IMR-90 (cell line): ENCODE data around the gene NLRC3. TPM values are rescaled to one million over a fixed set of nuclear protein-coding genes. Genes with fewer than 3 reads are reported as not detected.

ENCODE experiments used
- ATAC-seq: fragments of 200-7000 bp; cut with Tn5 transposase; 2 replicates; pipeline ENCODE4 v1.9.1; 2020; ENCODE audit warnings: low read depth, mild to moderate bottlenecking, moderate library complexity
- BruUV-seq: library from RNA; stranded (reverse); fragments of 400-500 nt; replicated peaks from 2 replicates; lab custom pipeline; 2021; lab: Mats Ljungman, UMichigan
- CTCF ChIA-PET: fragments of 300-600 bp; formaldehyde crosslinking; extraction: SDS; loops from one replicate; lab custom pipeline; 2021; ENCODE audit warnings: antibody characterized with exemption; lab: Yijun Ruan, JAX
- POLR2A ChIA-PET: fragments of 300-600 bp; sonication (Branson Sonifier 250); formaldehyde crosslinking; loops from one replicate; lab custom pipeline; 2022; ENCODE audit warnings: antibody characterized with exemption; ENCODE audit not compliant: unreplicated experiment; lab: Charles Lee
- DNase-seq: peaks from one replicate; pipeline ENCODE4 v3.0.0; 2013
- H2AFZ ChIP-seq: replicated peaks from 2 replicates; pipeline ENCODE3; 2013; ENCODE audit warnings: low read length, mild to moderate bottlenecking; ENCODE audit not compliant: poor library complexity
- H2AK5ac ChIP-seq: 2 replicates; pipeline ENCODE4 v1.6.1; 2013; ENCODE audit warnings: low read depth, low read length, inconsistent platforms
- H2AK9ac ChIP-seq: replicated peaks from 2 replicates; pipeline ENCODE3; 2013; ENCODE audit warnings: mild to moderate bottlenecking, low read depth, low read length, moderate library complexity; ENCODE audit not compliant: poor library complexity
- H2BK120ac ChIP-seq: 2 replicates; pipeline ENCODE4 v1.6.1; 2013; ENCODE audit warnings: low read depth, low read length, inconsistent platforms
- H2BK15ac ChIP-seq: 3 replicates; pipeline ENCODE4 v1.6.1; 2013; ENCODE audit warnings: low read depth, low read length, inconsistent platforms
- H2BK20ac ChIP-seq: 2 replicates; pipeline ENCODE4 v1.6.1; 2013; ENCODE audit warnings: low read depth, mild to moderate bottlenecking, inconsistent platforms, low read length, moderate library complexity
- H2BK5ac ChIP-seq: 2 replicates; pipeline ENCODE4 v1.6.1; 2013; ENCODE audit warnings: mild to moderate bottlenecking, low read depth, low read length, inconsistent platforms; ENCODE audit not compliant: poor library complexity, severe bottlenecking
- H3K14ac ChIP-seq: replicated peaks from 2 replicates; pipeline ENCODE4 v1.6.1; 2013; ENCODE audit warnings: low read depth, low read length, inconsistent platforms
- H3K18ac ChIP-seq: 2 replicates; pipeline ENCODE4 v1.6.1; 2013; ENCODE audit warnings: low read depth, low read length, control low read depth
- H3K23ac ChIP-seq: 2 replicates; pipeline ENCODE4 v1.6.1; 2013; ENCODE audit warnings: low read depth, low read length, inconsistent platforms
- H3K27ac ChIP-seq: 2 replicates; pipeline ENCODE4 v1.5.1; 2013; ENCODE audit warnings: mild to moderate bottlenecking, control low read depth, low read length; ENCODE audit not compliant: insufficient read depth
- H3K27me3 ChIP-seq: 2 replicates; pipeline ENCODE4 v1.6.1; 2013; ENCODE audit warnings: low read length; ENCODE audit not compliant: control insufficient read depth, insufficient read depth
- H3K36me3 ChIP-seq: 2 replicates; pipeline ENCODE4 v1.6.1; 2013; ENCODE audit warnings: low read length, mixed read lengths; ENCODE audit not compliant: control insufficient read depth, insufficient read depth
- H3K4ac ChIP-seq: 2 replicates; pipeline ENCODE4 v1.6.1; 2013; ENCODE audit warnings: low read depth, low read length, inconsistent platforms
- H3K4me1 ChIP-seq: 2 replicates; pipeline ENCODE4 v1.6.1; 2013; ENCODE audit warnings: low read length, mixed read lengths; ENCODE audit not compliant: control insufficient read depth, insufficient read depth
- H3K4me2 ChIP-seq: 2 replicates; pipeline ENCODE4 v1.6.1; 2013; ENCODE audit warnings: low read depth, mild to moderate bottlenecking, control low read depth, low read length, moderate library complexity
- H3K4me3 ChIP-seq: 2 replicates; pipeline ENCODE4 v1.5.1; 2013; ENCODE audit warnings: low read depth, mild to moderate bottlenecking, control low read depth, low read length, moderate library complexity; ENCODE audit not compliant: insufficient read depth
- H3K56ac ChIP-seq: 2 replicates; pipeline ENCODE4 v1.6.1; 2013; ENCODE audit warnings: low read length, inconsistent platforms; ENCODE audit not compliant: insufficient read depth; ENCODE audit errors: extremely low read depth
- H3K79me1 ChIP-seq, 2 experiments: 2 replicates each; pipeline ENCODE4 v1.6.1; 2013; ENCODE audit warnings: low read length in 2 of 2, inconsistent platforms in 1 of 2, low read depth in 1 of 2
- H3K9ac ChIP-seq: 2 replicates; pipeline ENCODE4 v1.6.1; 2013; ENCODE audit warnings: low read depth, low read length, control low read depth
- H3K9me1 ChIP-seq: 2 replicates; pipeline ENCODE4 v1.6.1; 2013; ENCODE audit warnings: low read length, inconsistent platforms; ENCODE audit not compliant: insufficient read depth
- H3K9me3 ChIP-seq: 2 replicates; pipeline ENCODE4 v1.6.1; 2013; ENCODE audit warnings: low read length; ENCODE audit not compliant: control insufficient read depth, insufficient read depth
- H4K20me1 ChIP-seq: 2 replicates; pipeline ENCODE4 v1.6.1; 2013; ENCODE audit warnings: low read length, inconsistent platforms; ENCODE audit not compliant: insufficient read depth
- H4K5ac ChIP-seq: 2 replicates; pipeline ENCODE4 v1.6.1; 2013; ENCODE audit warnings: mild to moderate bottlenecking, low read depth, low read length, control low read depth
- H4K8ac ChIP-seq, 2 experiments: 2 replicates each; pipeline ENCODE4 v1.6.1; 2013; ENCODE audit warnings: low read depth in 2 of 2, low read length in 2 of 2, control low read depth in 1 of 2, inconsistent platforms in 1 of 2
- H4K91ac ChIP-seq: 2 replicates; pipeline ENCODE4 v1.6.1; 2013; ENCODE audit warnings: low read depth, low read length, inconsistent platforms; ENCODE audit not compliant: insufficient read depth
- FOS ChIP-seq: fragments of 150-350 bp; IDR thresholded peaks from 2 replicates; pipeline ENCODE4 v1.6.1; 2016; ENCODE audit warnings: low read depth, low read length
- MXI1 ChIP-seq: IDR thresholded peaks from 2 replicates; pipeline ENCODE4 v1.6.1; 2012; ENCODE audit warnings: low read depth, mild to moderate bottlenecking, low read length, moderate library complexity, borderline replicate concordance
- NFE2L2 ChIP-seq: fragments of 150-350 bp; IDR thresholded peaks from 2 replicates; pipeline ENCODE4 v1.6.1; 2016; ENCODE audit warnings: low read depth, mild to moderate bottlenecking, low read length
- POLR2A ChIP-seq: IDR thresholded peaks from 2 replicates; pipeline ENCODE4 v1.6.1; 2012; ENCODE audit warnings: mild to moderate bottlenecking, low read depth, low read length
- RAD21 ChIP-seq: IDR thresholded peaks from 2 replicates; pipeline ENCODE4 v1.6.1; 2012; ENCODE audit warnings: low read length, improper control_type of control experiment
- RFX5 ChIP-seq: IDR thresholded peaks from 2 replicates; pipeline ENCODE4 v1.8.0; 2012; ENCODE audit warnings: low read depth, mild to moderate bottlenecking, low read length, moderate library complexity
- WGBS, 2 experiments: methylation state at CpG; one replicate each; pipeline versions ENCODE4 v1.1.5 to v1.1.7; 2013; ENCODE audit warnings: missing lambda C conversion rate in 2 of 2; ENCODE audit not compliant: insufficient read length in 1 of 2; ENCODE audit errors: extremely low coverage in 2 of 2; 5-methylcytosine and 5-hydroxymethylcytosine counted together
- dilution Hi-C: fragments of 300-500 bp; cut with HindIII; formaldehyde crosslinking; loops from one replicate; pipeline ENCODE4 v1.14.3; 2018; ENCODE audit warnings: low sequenced_read_pairs; ENCODE audit not compliant: unreplicated experiment
- in situ Hi-C: fragments of 300-500 bp; cut with MboI; formaldehyde crosslinking; loops from 3 replicates; pipeline ENCODE4 v1.14.3; 2019; ENCODE audit warnings: low sequenced_read_pairs, inconsistent platforms, mixed read lengths
- intact Hi-C: fragments of 100-400 bp; cut with micrococcal nuclease; formaldehyde crosslinking; loops from 2 replicates; pipeline ENCODE4 v1.10.0; 2022
- polyA plus RNA-seq, 3 experiments: library from polyadenylated mRNA; depleted of rRNA; stranded (reverse); fragments of >200 nt; gene quantifications; 2 replicates each; pipeline ENCODE4 v1.2.3, GENCODE V29; 2012; ENCODE audit warnings: low replicate concordance in 1 of 3
- total RNA-seq: library from RNA; depleted of rRNA; stranded (reverse); fragments of >200 nt; gene quantifications from 2 replicates; pipeline ENCODE4 v1.2.3, GENCODE V29; 2012

Gene NLRC3
- total and polyA plus RNA-seq, 2 of the 4 experiments (the other 2 are of a cell fraction) = not detected

GRCh38 chr16:3584412-3584811 is 7.2 kb upstream of the NLRC3 start:
- in situ Hi-C loops = no loop called here
- H4K20me1 ChIP-seq = no peaks in the 10 kb centered on the region
- no peak overlapping the region for H2AK5ac ChIP-seq
- no peaks in the 10 kb centered on the region for H3K9me1 ChIP-seq
- ATAC-seq (no peak), DNase-seq (no peak)
- dilution Hi-C loops = no loop called here
- ChIA-PET CTCF (no interaction called here), POLR2A (no interaction called here)
- no peak overlapping the region for H3K18ac ChIP-seq
- no peak overlapping the region for H2BK15ac ChIP-seq
- no peak overlapping the region for H3K4me3 ChIP-seq
- no peak overlapping the region for H2BK120ac ChIP-seq
- no peaks in the 10 kb centered on the region for H3K79me1 ChIP-seq
- H4K8ac ChIP-seq = no peak overlapping the region
- no peaks in the 10 kb centered on the region for H3K27me3 ChIP-seq
- no peak overlapping the region for H3K23ac ChIP-seq
- H3K36me3 ChIP-seq = peaks cover 17% of the 10 kb centered on the region
- no peak for TF ChIP-seq RAD21
- TF ChIP-seq FOS = no peak
- no peak for TF ChIP-seq MXI1
- TF ChIP-seq RFX5 = no peak
- TF ChIP-seq NFE2L2 = no peak
- TF ChIP-seq POLR2A = no peak
- H3K9ac ChIP-seq = no peak overlapping the region
- H4K91ac ChIP-seq = no peak overlapping the region
- no peak overlapping the region for H3K4me2 ChIP-seq
- H3K9me3 ChIP-seq = no peaks in the 10 kb centered on the region
- H2BK5ac ChIP-seq = no peak overlapping the region
- no peak overlapping the region for H2AFZ ChIP-seq
- H3K56ac ChIP-seq = no peak overlapping the region
- intact Hi-C loops = no loop called here
- WGBS, 2 experiments = 93% methylated on average over 3 of the region's 8 CpGs; no CpG with 5 or more reads in 1 of the 2 experiments
- no peaks in the 10 kb centered on the region; the same call in 1 of the 2 replicates for H3K4me1 ChIP-seq
- no peak overlapping the region for H2BK20ac ChIP-seq
- no peak overlapping the region for H3K27ac ChIP-seq
- BruUV-seq = no TSS peak
- H3K4ac ChIP-seq = no peak overlapping the region
- no peak overlapping the region for H3K14ac ChIP-seq
- no peak overlapping the region for H2AK9ac ChIP-seq
- no peak overlapping the region for H4K5ac ChIP-seq
